Brain pericyte (primary cell): ENCODE data around the gene CTSW.

Source experiments
- DNase-seq: peaks from one replicate; pipeline ENCODE4 v3.0.0-alpha.2; 2012; ENCODE audit warnings: low read depth, low spot score

The CTSW gene

GRCh38 chr11:65927904-65928397 lies 48.3 kb downstream of the CTSW start:
- no peak for DNase-seq

GRCh38 chr11:65928667-65929066 lies 49.0 kb downstream of the CTSW start:
- DNase-seq = no peak

GRCh38 chr11:65931773-65932557 lies 52.3 kb downstream of the CTSW start:
- DNase-seq = no peak

DNA sequence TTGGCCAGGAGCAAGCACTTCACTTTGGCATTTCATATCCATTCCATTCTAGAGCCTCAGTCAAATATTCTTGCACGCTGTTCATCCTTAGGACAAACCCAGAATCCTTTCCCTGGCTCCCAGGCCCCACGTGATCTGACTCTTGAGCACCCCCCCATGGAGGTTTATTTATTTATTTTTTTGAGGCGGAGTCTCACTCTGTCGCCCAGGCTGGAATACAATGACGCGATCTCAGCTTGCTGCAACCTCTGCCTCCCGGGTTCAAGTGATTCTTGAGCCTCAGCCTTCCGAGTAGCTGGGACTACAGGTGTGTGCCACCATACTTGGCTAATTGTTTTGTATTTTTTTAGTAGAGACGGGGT lies 52.9 kb downstream of the CTSW start:
- no peak for DNase-seq
